Measurements from ENCODE around the gene SMG6.

DNA sequence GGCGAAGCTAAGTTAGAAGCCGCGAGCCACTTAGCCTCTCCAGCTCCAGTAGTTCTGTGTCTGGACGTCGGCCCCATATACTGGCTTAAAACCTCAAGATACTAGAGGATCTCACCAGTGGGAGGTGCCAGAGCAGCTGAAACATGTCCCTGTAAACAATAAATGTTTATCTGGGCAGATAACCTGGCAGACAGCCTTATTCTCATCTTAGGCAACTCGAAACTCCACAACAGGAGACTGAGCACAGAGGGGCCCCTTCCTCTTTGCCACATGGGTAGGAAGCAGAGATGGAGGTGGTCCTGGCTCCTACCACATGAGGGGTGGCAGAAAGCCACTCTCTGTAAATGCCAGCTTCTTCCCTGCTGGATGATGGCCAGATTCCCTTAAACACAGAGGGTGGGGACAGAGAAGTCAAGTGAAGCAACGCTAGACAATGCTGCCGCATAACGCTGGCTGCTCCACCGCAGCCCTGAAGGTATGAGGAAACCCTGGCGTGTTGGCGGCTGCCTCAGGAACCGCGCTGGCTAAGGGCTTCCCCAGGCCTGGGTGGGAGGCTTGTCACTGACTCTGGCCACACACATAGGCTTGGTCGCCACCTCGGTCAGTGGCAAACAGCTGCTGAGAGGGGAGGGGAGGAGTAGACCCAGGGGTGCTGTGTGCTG, 180.8 kb downstream of the SMG6 start:
- TF ChIP-seq, protein P1, sequence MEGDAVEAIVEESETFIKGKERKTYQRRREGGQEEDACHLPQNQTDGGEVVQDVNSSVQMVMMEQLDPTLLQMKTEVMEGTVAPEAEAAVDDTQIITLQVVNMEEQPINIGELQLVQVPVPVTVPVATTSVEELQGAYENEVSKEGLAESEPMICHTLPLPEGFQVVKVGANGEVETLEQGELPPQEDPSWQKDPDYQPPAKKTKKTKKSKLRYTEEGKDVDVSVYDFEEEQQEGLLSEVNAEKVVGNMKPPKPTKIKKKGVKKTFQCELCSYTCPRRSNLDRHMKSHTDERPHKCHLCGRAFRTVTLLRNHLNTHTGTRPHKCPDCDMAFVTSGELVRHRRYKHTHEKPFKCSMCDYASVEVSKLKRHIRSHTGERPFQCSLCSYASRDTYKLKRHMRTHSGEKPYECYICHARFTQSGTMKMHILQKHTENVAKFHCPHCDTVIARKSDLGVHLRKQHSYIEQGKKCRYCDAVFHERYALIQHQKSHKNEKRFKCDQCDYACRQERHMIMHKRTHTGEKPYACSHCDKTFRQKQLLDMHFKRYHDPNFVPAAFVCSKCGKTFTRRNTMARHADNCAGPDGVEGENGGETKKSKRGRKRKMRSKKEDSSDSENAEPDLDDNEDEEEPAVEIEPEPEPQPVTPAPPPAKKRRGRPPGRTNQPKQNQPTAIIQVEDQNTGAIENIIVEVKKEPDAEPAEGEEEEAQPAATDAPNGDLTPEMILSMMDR (IDR thresholded peaks at IDR 0.05) = no peak
- peak in 1 of 4 donors; percentile 27 for TF ChIP-seq POLR2AphosphoS5 (IDR thresholded peaks at IDR 0.05)
- no peak for TF ChIP-seq POLR2A (IDR thresholded peaks at IDR 0.05)
- TF ChIP-seq EP300 (IDR thresholded peaks at IDR 0.05) = no peak

Data from sigmoid colon (tissue), 4 donors.